K562 (cell line): ENCODE measurements around the gene NR5A2.

ENCODE experiments used
- EZH2 ChIP-seq: IDR thresholded peaks from 2 replicates; pipeline ENCODE4 v1.6.1; 2012; ENCODE audit warnings: low read depth, mild to moderate bottlenecking, inconsistent platforms, low read length, borderline replicate concordance
- POLR2A ChIP-seq: fragments of 450-650 bp; conservative IDR thresholded peaks from 2 replicates; pipeline ENCODE4 v1.6.1; 2016
- ZNF282 ChIP-seq: sonication (generic); formaldehyde crosslinking; IDR thresholded peaks from 2 replicates; pipeline ENCODE4 v1.8.1; 2023; ENCODE audit warnings: missing genetic modification reagents
- ZNF57 ChIP-seq: fragments of 450-650 bp; formaldehyde crosslinking; IDR thresholded peaks from 2 replicates; pipeline ENCODE4 v1.4.0; 2020; ENCODE audit warnings: mild to moderate bottlenecking, moderate library complexity

DNA sequence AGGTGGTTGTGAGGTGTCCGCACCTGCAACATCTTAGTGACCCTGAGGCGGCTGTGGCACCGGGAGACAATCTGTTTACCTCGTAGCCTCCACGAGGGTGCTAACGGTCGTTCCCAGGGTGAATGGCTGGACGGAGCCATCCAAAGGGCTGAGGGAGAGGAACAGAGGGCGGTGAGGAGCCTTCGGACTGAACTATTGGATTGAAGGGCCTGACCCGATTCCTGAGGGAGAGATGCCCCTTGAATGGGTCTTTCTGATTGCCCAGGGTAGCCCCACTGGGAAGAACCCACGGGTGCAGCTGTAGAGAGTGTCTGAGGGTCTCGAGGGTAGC lies 2.3 kb downstream of the NR5A2 start:
- TF ChIP-seq ZNF282 (CRISPR knock-in tag), result no peak
- no peak for TF ChIP-seq EZH2
- TF ChIP-seq POLR2A, result no peak
- no peak for TF ChIP-seq ZNF57 (CRISPR knock-in tag)
